Natural killer cell (primary cell): ENCODE measurements around the gene COL27A1. TPM values are rescaled to one million over a fixed set of nuclear protein-coding genes. Genes with fewer than 3 reads are reported as not detected.

Experiments used
- ATAC-seq, 3 donors: fragments of 150-1000 bp in 2 of 3; fragments of 200-7000 bp in 1 of 3; cut with Tn5 transposase; 1 replicate in 1 of 3; 2 replicates in 2 of 3; pipeline ENCODE4 v1.10.0; 2021; ENCODE audit warnings: mild to moderate bottlenecking in 2 of 3, moderate library complexity in 2 of 3
- DNase-seq, 2 donors: peaks; one replicate each; pipeline versions ENCODE4 v3.0.0 to v3.0.0-alpha.2; 2013 to 2021; ENCODE audit warnings: mixed read lengths in 1 of 2
- H3K27ac ChIP-seq: one replicate; pipeline ENCODE4 v1.5.1; 2013; ENCODE audit warnings: mild to moderate bottlenecking, low read length
- H3K27me3 ChIP-seq: one replicate; pipeline ENCODE4 v1.6.1; 2013; ENCODE audit warnings: low read length; ENCODE audit not compliant: control insufficient read depth, insufficient read depth
- H3K36me3 ChIP-seq: one replicate; pipeline ENCODE4 v1.6.1; 2013; ENCODE audit warnings: low read length; ENCODE audit not compliant: control insufficient read depth, insufficient read depth
- H3K4me1 ChIP-seq: one replicate; pipeline ENCODE4 v1.6.1; 2013; ENCODE audit warnings: low read length; ENCODE audit not compliant: control insufficient read depth, insufficient read depth
- H3K4me3 ChIP-seq: one replicate; pipeline ENCODE4 v1.5.1; 2013; ENCODE audit warnings: low read length
- H3K9me3 ChIP-seq: one replicate; pipeline ENCODE4 v1.6.1; 2013; ENCODE audit warnings: low read length; ENCODE audit not compliant: control insufficient read depth, insufficient read depth
- H3K27ac Mint-ChIP-seq, 2 donors: one replicate each; pipeline ENCODE4 v1.8.0; 2022; ENCODE audit warnings: mild to moderate bottlenecking in 2 of 2, mixed read lengths in 2 of 2, moderate library complexity in 1 of 2
- H3K27me3 Mint-ChIP-seq, 2 donors: one replicate each; pipeline ENCODE4 v1.8.0; 2022; ENCODE audit warnings: low read depth in 2 of 2, mixed read lengths in 2 of 2
- H3K36me3 Mint-ChIP-seq: one replicate; pipeline ENCODE4 v1.8.0; 2022; ENCODE audit warnings: mixed read lengths
- H3K4me1 Mint-ChIP-seq, 2 donors: one replicate each; pipeline ENCODE4 v1.8.0; 2022; ENCODE audit warnings: mixed read lengths in 2 of 2
- H3K4me3 Mint-ChIP-seq: one replicate; pipeline ENCODE4 v1.8.0; 2022; ENCODE audit warnings: mild to moderate bottlenecking, moderate library complexity, mixed read lengths
- H3K9me3 Mint-ChIP-seq, 2 donors: one replicate each; pipeline ENCODE4 v1.8.0; 2022; ENCODE audit warnings: mixed read lengths in 2 of 2
- CTCF ChIP-seq: fragments of 200-600 bp; IDR thresholded peaks from one replicate; pipeline ENCODE4 v1.8.0; 2022; ENCODE audit warnings: antibody characterized with exemption
- WGBS: methylation state at CpG from one replicate; pipeline ENCODE4 v1.1.7; 2013; ENCODE audit warnings: missing lambda C conversion rate; ENCODE audit not compliant: insufficient coverage; 5-methylcytosine and 5-hydroxymethylcytosine counted together
- intact Hi-C: fragments of 100-400 bp; cut with micrococcal nuclease; formaldehyde crosslinking; loops from one replicate; pipeline ENCODE4 v1.14.2; 2022
- total RNA-seq, 4 donors: library from RNA; stranded (reverse); fragments of 120-200 nt in 1 of 4; gene quantifications; one replicate each; pipeline versions ENCODE4 v1.2.3 to v1.2.4, GENCODE V29; 2013 to 2022

The COL27A1 gene
- total RNA-seq, 3 donors from 2014 or later (not counting 1 experiment from before 2014, with no cell fraction given): not detected

- DNase-seq (no peak), ATAC-seq (no peak)
- no peak overlapping the region for H3K27ac ChIP-seq
- intact Hi-C loops: no loop called here
- H3K27me3 ChIP-seq: no peaks in the 10 kb centered on the region
- no peaks in the 10 kb centered on the region for H3K4me1 ChIP-seq
- H3K4me3 ChIP-seq: no peak overlapping the region
- H3K36me3 ChIP-seq: no peaks in the 10 kb centered on the region
- no peaks in the 10 kb centered on the region for H3K9me3 ChIP-seq
- Mint-ChIP-seq H3K27ac (no peak overlapping the region), H3K27me3 (peaks cover 0 to 4% of the 10 kb centered on the region in 2 donors), H3K9me3 (no peaks in the 10 kb centered on the region), H3K4me1 (no peaks in the 10 kb centered on the region), H3K36me3 (no peaks in the 10 kb centered on the region), H3K4me3 (no peak overlapping the region)
- TF ChIP-seq CTCF: no peak
- WGBS: 92% methylated on average over 10 of the region's 10 CpGs
Measured at GRCh38 chr9:114316605-114317230, 161.4 kb downstream of the COL27A1 start.

- H3K36me3 Mint-ChIP-seq: no peaks in the 10 kb centered on the region
- no peak for DNase-seq
- H3K27ac Mint-ChIP-seq: no peak overlapping the region
- H3K9me3 ChIP-seq: no peaks in the 10 kb centered on the region
- no peaks in the 10 kb centered on the region for H3K4me1 ChIP-seq
- H3K4me3 Mint-ChIP-seq: no peak overlapping the region
- 83% methylated on average over 8 of the region's 8 CpGs for WGBS
- H3K4me3 ChIP-seq: no peak overlapping the region
- no peaks in the 10 kb centered on the region for H3K36me3 ChIP-seq
- no peaks in the 10 kb centered on the region for H3K9me3 Mint-ChIP-seq
- peaks cover 0 to 4% of the 10 kb centered on the region in 2 donors for H3K27me3 Mint-ChIP-seq
- H3K27me3 ChIP-seq: no peaks in the 10 kb centered on the region
- ATAC-seq: no peak
- TF ChIP-seq CTCF: no peak
- intact Hi-C loops: no loop called here
- H3K27ac ChIP-seq: no peak overlapping the region
- H3K4me1 Mint-ChIP-seq: no peaks in the 10 kb centered on the region
Measured at GRCh38 chr9:114317665-114318357, 162.5 kb downstream of the COL27A1 start.

- no peak overlapping the region for H3K27ac Mint-ChIP-seq
- H3K27me3 Mint-ChIP-seq: peaks cover 0 to 4% of the 10 kb centered on the region in 2 donors
- intact Hi-C loops: no loop called here
Measured at GRCh38 chr9:114318416-114318815, 163.1 kb downstream of the COL27A1 start.

More at GRCh38 chr9:114318416-114318815, 163.1 kb downstream of the COL27A1 start:
- no peaks in the 10 kb centered on the region for H3K4me1 Mint-ChIP-seq
- DNase-seq: no peak
- H3K4me1 ChIP-seq: no peaks in the 10 kb centered on the region
- no peaks in the 10 kb centered on the region for H3K36me3 Mint-ChIP-seq
- no peaks in the 10 kb centered on the region for H3K36me3 ChIP-seq
- no peaks in the 10 kb centered on the region for H3K9me3 ChIP-seq
- 96% methylated on average over 8 of the region's 8 CpGs for WGBS
- no peak overlapping the region for H3K4me3 Mint-ChIP-seq
- no peak overlapping the region for H3K4me3 ChIP-seq
- no peak overlapping the region for H3K27ac ChIP-seq
- H3K27me3 ChIP-seq: no peaks in the 10 kb centered on the region
- ATAC-seq: no peak
- H3K9me3 Mint-ChIP-seq: no peaks in the 10 kb centered on the region
- TF ChIP-seq CTCF: no peak
